Colonic mucosa (tissue), 4 donors: Measurements from ENCODE around the gene COMMD1. TPM values are rescaled to one million over a fixed set of nuclear protein-coding genes. Genes with fewer than 3 reads are reported as not detected.

Source experiments
- DNase-seq: peaks from one replicate; pipeline ENCODE4 v3.0.0-alpha.2; 2020
- H3K27ac ChIP-seq: fragments of 200-600 bp; one replicate; pipeline ENCODE4 v1.8.0; 2021
- H3K27me3 ChIP-seq: fragments of 200-600 bp; one replicate; pipeline ENCODE4 v1.8.0; 2021
- H3K36me3 ChIP-seq: fragments of 200-600 bp; one replicate; pipeline ENCODE4 v1.8.0; 2021
- H3K4me1 ChIP-seq: fragments of 200-600 bp; one replicate; pipeline ENCODE4 v1.8.0; 2021; ENCODE audit warnings: mild to moderate bottlenecking
- H3K4me3 ChIP-seq: fragments of 200-600 bp; one replicate; pipeline ENCODE4 v1.8.0; 2021
- H3K9ac ChIP-seq, 2 donors: one replicate each; pipeline ENCODE4 v1.7.0; 2013; ENCODE audit warnings: control low read depth in 2 of 2, low read depth in 2 of 2, low read length in 2 of 2
- H3K9me3 ChIP-seq: fragments of 200-600 bp; one replicate; pipeline ENCODE4 v1.8.0; 2021
- intact Hi-C: fragments of 100-400 bp; cut with DNase I; formaldehyde crosslinking; loops from one replicate; pipeline ENCODE4 v1.14.1; 2022
- total RNA-seq, 2 donors: library from RNA; stranded (reverse); fragmentation: NEBNext Ultra II Directional in 1 of 2; extraction: Animal tissue kit (Norgen Biotek cat#: 25700) in 1 of 2; gene quantifications; one replicate each; pipeline ENCODE4 v1.2.1, GENCODE V29; 2021
- TF ChIP-seq, protein P1 (sequence below): fragments of 200-600 bp; IDR thresholded peaks from one replicate; pipeline ENCODE4 v1.8.0; 2022; ENCODE audit warnings: antibody characterized with exemption, mild to moderate bottlenecking
- donor health status: healthy.
- donor health status: DM: no; HTN: no; CAD: no.
- donor health status: DM: no; HTN: no; CAD: no.

COMMD1 gene
- total RNA-seq, 2 donors from 2014 or later = 22.2 to 24.4 TPM

DNA sequence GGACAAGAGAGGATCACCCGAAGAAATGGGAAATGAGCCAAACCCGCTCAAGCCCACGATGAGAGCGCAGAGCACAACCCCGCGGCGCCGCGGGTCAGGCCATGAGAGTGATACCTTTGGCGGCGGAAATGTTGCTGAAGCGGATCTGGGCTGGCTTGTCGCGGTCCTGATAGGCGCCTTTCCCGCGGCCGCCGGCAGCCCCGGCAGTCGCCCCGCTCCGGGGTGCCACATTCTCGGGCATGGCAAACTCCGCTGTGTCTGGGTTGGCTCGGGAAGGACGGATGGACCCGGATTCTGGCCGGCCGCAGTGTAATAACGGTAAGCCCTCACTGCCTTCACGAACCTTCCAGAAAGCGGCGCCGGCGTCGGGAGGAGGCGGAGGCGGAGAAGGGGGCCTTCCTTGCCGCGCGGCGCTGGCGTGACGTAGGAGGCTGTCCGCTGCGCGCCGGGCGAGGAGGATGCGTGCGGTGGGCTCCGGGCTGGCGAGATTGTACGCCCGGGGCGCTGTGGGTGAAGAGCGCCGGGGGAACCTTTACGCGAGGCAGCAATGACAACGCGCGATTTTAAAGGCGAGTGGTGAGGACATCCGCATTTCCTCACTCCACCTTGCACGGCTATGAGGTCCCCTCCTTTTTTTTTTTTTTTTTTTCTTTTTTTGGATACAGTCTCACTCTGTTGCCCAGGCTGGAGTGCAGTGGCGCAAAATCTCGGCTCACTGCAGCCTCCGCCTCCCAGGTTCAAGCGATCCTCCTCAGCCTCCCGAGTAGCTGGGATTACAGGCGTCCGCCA lies 17.0 kb upstream of the COMMD1 start, which contains the start of gene CCT4:
CCT4 (minus strand) TSS at position 390 of the 789 bp plus-strand sequence; CDS start at position 241, 149 bp downstream.
- H3K36me3 ChIP-seq = peaks cover 11% of the 10 kb centered on the region
- peak within 1 kb of the TSS; percentile 92 for H3K27ac ChIP-seq
- H3K4me1 ChIP-seq = peaks cover 10% of the 10 kb centered on the region
- peak; percentile 91 for DNase-seq
- H3K9ac ChIP-seq = peak within 1 kb of the TSS; percentile 89 to 97
- TF ChIP-seq, protein P1, sequence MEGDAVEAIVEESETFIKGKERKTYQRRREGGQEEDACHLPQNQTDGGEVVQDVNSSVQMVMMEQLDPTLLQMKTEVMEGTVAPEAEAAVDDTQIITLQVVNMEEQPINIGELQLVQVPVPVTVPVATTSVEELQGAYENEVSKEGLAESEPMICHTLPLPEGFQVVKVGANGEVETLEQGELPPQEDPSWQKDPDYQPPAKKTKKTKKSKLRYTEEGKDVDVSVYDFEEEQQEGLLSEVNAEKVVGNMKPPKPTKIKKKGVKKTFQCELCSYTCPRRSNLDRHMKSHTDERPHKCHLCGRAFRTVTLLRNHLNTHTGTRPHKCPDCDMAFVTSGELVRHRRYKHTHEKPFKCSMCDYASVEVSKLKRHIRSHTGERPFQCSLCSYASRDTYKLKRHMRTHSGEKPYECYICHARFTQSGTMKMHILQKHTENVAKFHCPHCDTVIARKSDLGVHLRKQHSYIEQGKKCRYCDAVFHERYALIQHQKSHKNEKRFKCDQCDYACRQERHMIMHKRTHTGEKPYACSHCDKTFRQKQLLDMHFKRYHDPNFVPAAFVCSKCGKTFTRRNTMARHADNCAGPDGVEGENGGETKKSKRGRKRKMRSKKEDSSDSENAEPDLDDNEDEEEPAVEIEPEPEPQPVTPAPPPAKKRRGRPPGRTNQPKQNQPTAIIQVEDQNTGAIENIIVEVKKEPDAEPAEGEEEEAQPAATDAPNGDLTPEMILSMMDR = no peak
- H3K4me3 ChIP-seq = peak within 1 kb of the TSS; percentile 75
- H3K9me3 ChIP-seq = no peaks in the 10 kb centered on the region
- intact Hi-C loops = no loop called here
- H3K27me3 ChIP-seq = no peaks in the 10 kb centered on the region

DNA sequence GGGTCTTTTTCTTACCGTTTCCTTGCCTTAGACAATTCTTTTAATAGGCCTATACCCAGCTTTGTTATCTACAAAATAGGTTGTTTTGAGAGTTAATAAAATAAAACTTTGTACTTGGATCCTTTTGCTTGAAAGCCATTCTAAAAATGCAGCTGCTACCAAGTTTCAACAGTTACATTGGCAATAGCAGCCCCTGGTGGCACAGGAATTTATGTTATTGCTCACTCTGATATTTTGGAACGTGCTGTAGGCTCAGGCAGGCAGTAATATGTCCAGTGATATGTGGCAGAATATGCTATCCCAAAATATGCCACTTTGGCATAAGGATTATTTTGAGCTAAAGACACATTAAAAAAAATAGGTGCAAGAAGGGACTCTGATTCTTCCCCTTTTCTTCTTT lies 6.7 kb upstream of the COMMD1 start:
- H3K27me3 ChIP-seq = no peaks in the 10 kb centered on the region
- intact Hi-C loops = no loop called here
- no peaks in the 10 kb centered on the region for H3K9me3 ChIP-seq
- no peaks in the 10 kb centered on the region for H3K36me3 ChIP-seq
- H3K27ac ChIP-seq = no peak overlapping the region
- H3K4me1 ChIP-seq = no peaks in the 10 kb centered on the region
- TF ChIP-seq, protein P1 = no peak
- H3K4me3 ChIP-seq = no peak overlapping the region
- DNase-seq = no peak
- H3K9ac ChIP-seq = no peak overlapping the region

DNA sequence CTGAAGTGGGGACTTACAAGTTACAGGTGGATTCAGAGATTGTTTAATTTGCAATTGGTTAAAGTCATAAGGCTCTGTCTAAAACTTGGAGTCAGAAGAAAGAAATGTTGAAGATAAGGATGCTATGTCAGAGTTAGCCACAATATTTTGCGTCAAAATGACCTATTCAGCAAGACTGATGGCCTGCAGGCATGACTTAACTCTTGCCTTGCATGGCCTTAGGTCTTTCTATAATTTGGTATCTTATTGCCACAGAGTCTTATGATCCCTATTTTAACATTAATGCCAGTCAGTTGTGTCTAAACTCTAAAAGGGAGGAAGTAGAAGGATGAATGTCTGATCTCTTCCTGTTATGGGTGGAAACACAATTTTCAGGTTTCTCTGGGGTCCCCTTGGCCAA lies 5.2 kb upstream of the COMMD1 start:
- Histone ChIP-seq H3K27me3 (no peaks in the 10 kb centered on the region), H3K9ac (no peak overlapping the region), H3K4me3 (no peak overlapping the region), H3K4me1 (peaks cover 4% of the 10 kb centered on the region), H3K36me3 (no peaks in the 10 kb centered on the region), H3K9me3 (no peaks in the 10 kb centered on the region), H3K27ac (no peak overlapping the region)
- intact Hi-C loops = no loop called here
- DNase-seq = no peak
- TF ChIP-seq, protein P1 = no peak

DNA sequence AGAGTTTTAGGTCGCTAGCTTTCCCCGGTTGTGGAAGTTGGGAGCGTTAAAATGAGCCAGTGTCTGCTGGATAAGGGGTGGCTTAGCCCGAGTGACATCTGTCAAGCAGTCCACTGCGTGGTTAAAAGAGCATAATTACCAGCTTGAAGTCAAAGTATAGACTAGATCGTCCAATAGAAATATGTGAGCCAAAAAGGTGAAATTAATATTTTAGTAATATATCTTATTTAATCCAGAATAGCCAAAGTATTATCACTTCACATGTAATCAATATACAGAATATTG lies 654 bp downstream of the COMMD1 start:
- H3K4me3 ChIP-seq = peak overlapping the region; percentile 67
- H3K27me3 ChIP-seq = no peaks in the 10 kb centered on the region
- no peaks in the 10 kb centered on the region for H3K9me3 ChIP-seq
- no peak overlapping the region for H3K27ac ChIP-seq
- no peaks in the 10 kb centered on the region for H3K36me3 ChIP-seq
- intact Hi-C loops = no loop called here
- TF ChIP-seq, protein P1 = no peak
- no peak for DNase-seq
- H3K9ac ChIP-seq = peak overlapping the region; percentile 72 to 91
- H3K4me1 ChIP-seq = peaks cover 4% of the 10 kb centered on the region

DNA sequence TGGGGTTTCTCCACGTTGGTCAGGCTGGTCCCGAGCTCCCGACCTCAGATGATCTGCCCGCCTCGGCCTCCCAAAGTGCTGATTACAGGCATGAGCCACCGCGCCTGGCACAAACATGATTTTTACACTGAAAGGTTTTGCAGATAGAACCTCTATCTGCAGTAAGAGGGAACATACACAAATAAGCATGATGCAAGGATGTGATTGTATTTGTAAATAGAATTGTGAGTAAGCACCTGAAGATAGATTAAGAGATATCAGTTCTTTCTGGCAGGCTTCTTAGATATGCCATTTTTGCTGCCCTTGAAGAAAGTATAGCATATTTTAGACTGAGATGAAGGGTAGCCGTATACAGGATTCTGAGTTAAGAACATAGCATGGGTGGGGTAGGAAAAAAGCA lies 3.6 kb downstream of the COMMD1 start:
- TF ChIP-seq, protein P1 = no peak
- no peak overlapping the region for H3K4me3 ChIP-seq
- no peak for DNase-seq
- H3K4me1 ChIP-seq = peaks cover 4% of the 10 kb centered on the region
- no peaks in the 10 kb centered on the region for H3K9me3 ChIP-seq
- no peaks in the 10 kb centered on the region for H3K27me3 ChIP-seq
- H3K9ac ChIP-seq = no peak overlapping the region
- H3K27ac ChIP-seq = no peak overlapping the region
- H3K36me3 ChIP-seq = no peaks in the 10 kb centered on the region
- intact Hi-C loops = no loop called here
